Amniotic stem cell (primary cell): Measurements from ENCODE around the gene LINGO4.

ENCODE experiments used
- DNase-seq: peaks from one replicate; lab custom pipeline; 2025; lab: John Stamatoyannopoulos, UW

LINGO4 gene

DNA sequence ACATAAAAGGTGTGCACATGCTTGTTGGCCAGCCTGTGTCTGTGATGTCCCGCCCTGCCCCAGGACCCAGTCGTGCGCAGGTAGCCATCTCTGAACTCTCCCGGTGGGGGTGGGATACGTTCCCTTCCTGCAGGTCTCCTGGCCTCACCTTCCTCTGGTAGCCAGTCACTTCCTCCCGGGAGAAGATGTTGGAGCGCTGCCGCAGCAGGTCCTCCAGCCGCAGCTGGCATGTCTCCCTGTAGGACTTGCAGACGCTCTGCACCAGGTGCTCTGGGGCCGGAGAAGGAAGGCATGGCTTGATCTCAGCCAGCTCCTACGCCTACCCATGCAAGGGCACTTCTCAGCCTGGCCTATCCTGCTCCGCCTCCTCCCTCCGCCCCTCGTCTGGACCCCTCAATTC lies 9.2 kb upstream of the LINGO4 start:
- no peak for DNase-seq

DNA sequence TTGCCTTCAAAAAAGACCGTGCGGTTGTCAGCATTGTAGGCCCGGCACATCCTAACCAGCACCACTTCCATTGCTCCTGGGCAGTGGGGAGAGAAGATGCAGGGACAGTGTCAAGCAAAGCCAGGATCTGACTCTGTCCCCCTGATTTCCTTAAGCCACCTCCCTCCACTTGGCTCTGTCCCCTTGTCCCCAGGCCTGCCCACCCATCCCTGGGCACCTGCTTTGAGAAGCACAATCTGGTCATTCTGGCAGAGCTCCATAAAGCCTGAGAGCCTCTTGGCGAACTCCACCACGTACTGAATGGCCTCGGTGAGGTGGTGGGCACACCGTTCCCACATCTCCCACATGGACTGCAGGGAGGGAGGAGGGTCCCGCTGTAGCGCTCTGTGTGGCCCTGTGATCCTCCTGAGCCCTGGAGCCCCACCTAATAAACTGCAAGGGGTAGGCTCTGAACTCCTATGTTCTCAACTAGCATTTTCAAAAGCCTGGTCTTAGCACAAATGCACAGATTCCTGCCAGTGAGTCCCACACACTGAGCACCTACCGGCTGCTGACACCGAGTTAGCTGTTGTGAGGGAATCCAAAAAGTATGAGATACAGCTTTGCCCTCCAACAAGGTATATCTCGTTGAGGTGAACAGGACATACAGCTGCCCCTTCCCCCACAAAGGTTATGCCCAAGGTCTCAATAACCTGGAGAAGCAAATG lies 8.2 kb upstream of the LINGO4 start:
- DNase-seq, result no peak

DNA sequence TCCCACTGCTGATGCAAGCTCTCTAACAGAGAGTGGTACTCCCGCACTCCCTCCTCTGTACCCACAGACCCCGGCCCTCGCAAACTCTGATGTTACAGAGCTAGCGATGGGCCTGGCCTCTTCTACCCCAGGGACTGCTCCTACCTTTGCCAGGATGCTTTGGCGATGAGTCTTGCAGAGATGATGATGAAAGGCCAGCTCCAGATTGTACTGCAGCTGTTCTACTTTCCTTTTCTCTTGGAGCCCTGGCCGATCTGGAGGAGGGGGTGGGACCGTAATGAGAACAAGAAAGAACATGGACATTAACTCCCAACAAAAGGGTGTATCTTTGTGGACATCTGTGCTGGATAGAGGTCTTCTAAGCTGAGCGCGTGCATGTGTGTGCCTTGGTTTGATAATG lies 6.0 kb upstream of the LINGO4 start:
- DNase-seq, result no peak

DNA sequence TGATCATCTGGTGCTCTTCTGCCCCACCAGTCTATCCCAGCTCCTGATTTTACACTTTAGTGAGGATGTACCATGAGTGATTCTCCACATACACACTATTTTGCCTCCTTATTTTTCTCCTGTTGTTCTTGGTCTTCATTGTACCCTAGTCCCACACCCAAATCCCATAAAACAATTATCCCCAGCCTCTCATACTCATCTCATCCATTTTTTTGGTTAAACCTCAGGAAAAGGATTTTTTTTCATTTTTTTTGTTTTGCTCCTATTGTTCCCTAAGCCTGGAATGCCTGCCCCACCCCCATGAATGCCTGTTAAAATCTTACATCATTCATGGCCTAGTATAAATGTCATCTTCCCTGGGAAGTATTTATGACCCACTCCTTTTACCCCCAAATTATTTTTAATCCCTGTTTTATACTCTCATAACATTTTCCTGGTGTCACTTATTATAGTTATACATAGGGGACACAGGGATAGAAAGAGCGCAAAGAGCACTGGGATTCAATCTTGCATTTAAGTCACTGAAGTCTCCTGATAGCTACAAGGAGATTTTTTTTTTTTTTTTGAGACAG lies 4.9 kb upstream of the LINGO4 start:
- DNase-seq, result no peak

DNA sequence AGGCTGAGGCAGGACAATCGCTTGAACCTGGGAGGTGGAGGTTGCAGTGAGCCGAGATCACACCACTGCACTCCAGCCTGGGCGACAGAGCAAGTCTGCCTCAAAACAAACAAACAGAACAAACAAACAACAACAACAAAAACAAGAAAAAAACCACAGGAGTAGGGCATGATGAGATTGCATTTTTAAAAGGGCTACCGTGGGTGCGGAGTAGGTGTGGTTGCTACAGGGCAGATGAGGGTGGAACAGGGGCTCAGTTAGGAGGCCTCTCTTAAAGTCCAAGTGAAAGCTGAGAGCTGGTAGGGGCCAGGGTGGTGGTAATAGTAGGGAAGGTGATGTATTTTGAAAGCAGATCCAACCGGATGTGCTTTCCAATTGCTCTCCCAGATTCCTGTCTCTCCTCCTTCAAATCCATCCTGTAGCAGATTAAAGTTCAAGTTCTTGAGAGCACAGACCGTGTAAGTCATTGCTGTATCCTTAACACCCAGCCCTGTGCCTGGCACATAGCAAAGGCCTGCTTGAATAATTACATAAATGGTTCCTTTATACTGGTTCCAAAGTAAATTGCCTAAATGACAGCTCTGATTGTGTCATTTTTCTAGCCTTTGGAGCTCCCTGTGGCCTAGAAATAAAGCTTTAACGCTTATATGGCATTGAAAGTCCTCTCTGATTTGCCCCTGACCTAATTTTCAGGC lies 4.2 kb upstream of the LINGO4 start:
- DNase-seq, result no peak

DNA sequence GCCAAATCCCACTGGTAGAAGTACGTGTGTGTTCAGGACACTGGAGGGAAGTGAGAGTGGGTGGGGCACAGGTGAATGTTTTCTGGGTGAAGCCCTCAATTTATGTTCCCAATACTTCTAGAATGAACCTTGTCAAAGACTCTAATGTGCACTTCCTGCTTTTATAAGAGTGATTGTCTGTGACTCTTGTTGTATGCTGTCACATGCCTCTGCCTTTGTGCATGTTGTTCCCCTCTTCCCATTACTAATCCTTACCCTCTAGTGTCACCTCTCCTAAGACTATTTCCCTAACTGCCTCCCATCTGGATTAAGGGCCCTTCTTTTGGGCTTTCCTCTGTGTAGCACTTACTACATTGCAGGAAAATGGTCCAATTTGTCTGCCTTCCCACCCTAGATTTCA lies 2.5 kb upstream of the LINGO4 start:
- no peak for DNase-seq

DNA sequence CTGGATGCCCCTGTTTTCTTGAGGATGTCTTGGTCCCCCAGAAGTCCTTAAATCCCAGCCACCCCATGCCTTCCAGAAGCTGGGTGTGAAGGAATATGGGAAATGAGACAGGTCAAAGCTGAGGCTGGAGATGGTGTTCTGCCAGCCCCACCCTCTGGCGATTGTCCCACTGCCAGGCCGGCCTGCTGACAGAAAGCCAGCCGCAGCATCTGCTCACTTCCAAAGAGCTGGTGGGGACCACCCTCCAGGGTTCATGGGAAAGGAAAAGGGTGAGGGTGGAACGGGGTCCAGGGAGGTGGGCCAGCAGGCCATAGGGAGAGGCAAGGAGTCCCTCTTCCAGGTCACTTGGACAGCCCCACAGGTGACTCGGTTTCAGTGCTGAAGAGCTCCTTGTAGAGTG lies 1.9 kb upstream of the LINGO4 start:
- no peak for DNase-seq

DNA sequence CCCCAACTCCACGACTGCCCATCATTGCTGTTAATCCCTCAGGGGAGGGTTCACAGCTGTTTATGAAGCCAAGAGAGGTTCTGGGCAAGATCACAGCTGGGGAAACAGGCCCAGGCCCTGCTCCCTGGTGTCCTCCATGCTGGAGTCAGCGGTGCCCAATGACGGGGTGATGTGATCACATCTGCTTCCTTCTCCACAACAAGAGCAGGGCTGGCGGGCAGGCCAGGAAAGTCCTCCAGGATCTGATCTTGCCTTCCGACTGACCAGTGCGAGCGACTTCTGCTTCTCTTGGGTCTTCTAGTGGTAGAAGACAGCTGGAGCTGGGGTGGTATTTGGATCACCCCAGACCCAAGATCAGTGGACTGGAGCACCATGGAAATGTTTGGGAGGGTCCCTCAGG lies 951 bp upstream of the LINGO4 start:
- DNase-seq, result no peak

DNA sequence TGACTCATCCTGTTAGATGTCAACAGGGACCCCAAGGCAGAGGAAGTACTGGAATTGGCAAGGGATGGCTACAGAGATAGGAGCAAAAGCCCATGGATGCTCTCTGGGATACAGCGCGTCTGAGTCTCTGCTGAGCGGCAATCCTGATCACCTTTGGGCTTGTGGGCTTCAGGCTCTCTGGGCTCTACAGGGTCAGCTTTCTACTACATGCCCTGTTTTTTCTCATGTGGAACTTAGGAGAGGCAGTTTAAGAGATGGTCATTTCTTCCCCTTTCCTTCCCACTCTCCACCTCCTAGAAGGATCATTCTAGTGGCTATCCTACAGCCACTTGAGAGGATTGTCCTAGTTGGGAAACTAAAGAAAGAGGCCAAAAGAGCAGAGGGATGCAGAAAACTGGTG lies 1.3 kb downstream of the LINGO4 start:
- no peak for DNase-seq

DNA sequence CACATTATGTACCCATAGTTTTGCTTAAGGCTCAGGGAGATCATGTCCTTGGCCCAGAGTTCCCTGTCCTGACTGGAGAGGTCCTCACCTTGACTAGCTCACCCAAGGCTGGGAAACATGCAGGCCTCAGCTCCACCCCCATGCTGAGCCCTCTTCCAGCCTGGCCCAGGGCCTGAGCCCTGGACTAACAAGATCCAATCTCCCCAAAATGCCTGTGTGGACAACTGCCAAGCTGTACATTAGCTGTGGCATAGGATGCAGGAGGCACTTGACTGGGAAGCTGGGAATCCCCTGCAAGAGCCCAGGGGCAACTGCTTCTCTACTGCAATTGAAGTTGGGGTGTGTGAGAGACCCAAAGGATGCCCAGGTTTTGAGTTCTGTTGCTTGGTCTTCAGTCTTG lies 2.1 kb downstream of the LINGO4 start:
- no peak for DNase-seq

DNA sequence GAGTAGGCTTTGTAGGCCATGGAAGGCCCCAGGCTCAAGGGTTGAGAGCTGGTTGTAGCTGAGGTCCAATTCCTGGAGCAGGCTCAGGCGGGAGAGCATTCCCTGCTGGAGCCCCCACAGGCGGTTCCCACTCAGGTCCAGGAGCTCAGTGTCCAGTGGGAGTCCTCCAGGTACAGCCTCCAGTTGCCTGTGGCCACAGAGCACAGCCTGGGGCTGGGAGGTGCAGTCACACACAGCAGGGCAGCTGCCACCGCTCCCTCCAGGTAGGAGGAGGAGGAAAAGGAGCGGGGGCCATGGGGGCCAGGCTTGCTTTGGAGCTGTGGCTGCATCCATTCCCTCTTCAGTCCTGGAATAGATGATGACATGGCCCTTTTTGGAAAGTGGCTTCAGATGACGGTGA lies 2.8 kb downstream of the LINGO4 start:
- DNase-seq, result no peak

DNA sequence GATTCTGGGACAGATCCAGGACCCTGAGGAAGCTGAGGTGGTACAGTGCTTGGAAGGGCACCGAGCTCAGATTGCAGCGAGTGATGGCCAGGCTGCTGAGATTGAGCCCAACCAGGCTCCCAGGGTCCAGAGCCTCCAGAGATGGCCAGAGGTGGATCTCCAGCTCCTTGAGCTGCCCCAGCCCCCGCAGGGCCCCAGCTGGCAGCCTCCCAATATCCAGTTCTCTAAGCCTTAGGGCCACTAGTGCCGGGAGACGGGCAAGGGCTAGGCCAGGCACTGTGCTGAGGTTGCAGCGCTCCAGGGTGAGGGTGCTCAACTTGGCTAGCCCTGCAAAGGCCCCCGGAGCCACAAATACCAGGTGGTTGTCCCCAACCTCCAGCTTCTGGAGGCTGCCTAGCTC lies 3.4 kb downstream of the LINGO4 start:
- DNase-seq, result no peak

DNA sequence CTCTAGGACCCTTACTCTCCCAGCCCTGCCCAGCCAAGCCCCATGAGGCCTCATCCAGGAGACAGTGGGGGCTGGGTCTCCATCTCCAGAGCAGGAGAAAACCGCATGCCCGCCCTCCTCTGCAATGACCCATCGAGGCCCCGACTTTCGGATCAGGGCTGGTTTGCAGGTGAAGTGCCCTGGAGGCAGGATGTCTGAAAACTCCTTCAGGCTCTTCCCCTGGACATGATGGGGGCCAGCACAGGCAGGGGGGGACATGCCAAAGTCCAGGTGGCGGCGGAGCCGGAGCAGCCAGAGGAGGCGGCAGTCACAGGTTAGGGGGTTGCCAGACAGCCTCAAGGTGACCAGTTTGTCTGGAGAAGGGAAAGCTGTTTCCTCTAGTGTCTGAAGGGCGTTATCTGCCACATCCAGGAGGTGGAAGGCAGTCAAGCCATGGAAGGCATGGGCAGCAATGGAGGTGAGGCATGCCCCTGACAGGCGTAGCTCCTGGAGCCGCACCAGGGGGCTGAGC lies 3.9 kb downstream of the LINGO4 start:
- DNase-seq, result no peak

DNA sequence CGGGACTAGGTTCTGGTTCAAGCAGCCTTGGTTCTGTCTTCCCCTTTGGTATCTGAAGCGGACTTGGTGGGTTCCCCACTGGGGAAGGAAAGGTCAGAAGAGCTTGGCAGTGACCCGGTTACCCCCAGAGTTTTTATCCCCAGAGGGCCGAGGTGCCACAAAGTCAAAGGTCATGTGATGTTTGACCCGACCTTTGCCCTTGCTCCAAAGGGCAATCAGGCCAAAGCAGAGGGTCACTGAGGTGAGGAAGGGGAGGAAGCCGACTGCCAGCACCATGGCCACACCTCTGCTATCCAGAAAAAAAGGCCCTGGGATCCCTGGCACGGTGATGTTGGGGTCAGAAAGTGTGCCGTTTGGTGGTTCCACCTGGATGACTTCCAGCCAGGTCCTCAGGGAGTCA lies 4.4 kb downstream of the LINGO4 start:
- no peak for DNase-seq

DNA sequence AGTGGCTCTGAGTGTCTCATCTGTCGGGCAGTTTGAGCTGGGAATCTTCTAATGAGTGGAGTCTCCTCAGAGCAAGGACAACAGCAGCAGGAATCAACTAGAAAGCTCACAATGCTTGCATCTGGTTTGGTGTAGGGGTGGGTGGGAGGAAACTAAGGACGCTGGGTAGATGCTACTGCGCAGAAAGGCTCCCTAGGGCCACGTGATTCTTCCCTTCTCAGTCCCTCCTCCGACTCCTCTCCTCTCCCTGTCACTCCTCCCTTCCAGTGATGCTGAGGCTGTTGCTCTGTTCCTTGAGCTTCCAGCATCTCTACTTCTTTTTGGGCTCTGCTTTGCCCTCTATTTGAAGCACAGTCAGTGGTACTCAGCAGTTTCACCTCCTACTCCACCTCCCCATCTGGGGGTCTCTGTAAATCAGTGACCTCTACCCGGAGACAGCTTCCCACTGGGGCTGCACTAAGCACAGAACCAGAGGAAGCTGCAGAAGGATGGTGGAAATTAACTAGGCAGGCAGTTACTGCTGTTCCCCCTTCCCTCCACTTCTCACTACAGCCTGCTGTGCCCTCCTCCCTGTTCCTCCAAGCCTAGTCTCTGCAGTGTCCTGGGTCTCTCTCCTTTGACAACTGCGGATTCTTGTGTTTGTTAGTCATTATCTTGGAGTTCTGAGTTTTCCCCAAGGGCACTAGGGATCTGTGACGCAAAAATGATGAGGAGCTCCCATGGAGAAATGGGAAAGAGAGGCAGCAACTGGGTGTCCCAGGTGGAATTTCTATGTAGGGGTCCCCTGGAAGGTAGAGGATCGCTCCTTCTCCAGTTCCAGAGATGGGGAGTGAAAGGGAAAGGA lies 5.8 kb downstream of the LINGO4 start:
- DNase-seq, result no peak

DNA sequence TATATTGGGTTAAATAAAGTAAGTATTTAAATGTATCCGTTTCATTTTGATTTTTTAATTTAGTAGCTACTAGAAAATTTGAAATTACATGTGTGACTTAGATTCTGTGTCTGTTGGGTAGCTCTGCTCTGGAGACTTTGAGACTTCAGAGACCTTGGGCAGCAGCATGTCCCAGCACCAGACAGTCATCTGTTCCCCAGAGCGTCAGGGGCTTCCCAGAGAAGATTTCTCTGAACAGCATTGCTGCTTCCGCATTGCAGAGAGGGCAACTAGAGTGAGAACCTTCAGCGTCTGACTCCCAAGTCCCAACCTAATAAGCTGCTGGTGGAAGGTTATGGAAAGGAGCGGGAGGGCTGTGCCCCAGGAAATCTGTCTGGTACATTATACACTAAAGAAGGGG lies 6.6 kb downstream of the LINGO4 start:
- DNase-seq, result no peak

DNA sequence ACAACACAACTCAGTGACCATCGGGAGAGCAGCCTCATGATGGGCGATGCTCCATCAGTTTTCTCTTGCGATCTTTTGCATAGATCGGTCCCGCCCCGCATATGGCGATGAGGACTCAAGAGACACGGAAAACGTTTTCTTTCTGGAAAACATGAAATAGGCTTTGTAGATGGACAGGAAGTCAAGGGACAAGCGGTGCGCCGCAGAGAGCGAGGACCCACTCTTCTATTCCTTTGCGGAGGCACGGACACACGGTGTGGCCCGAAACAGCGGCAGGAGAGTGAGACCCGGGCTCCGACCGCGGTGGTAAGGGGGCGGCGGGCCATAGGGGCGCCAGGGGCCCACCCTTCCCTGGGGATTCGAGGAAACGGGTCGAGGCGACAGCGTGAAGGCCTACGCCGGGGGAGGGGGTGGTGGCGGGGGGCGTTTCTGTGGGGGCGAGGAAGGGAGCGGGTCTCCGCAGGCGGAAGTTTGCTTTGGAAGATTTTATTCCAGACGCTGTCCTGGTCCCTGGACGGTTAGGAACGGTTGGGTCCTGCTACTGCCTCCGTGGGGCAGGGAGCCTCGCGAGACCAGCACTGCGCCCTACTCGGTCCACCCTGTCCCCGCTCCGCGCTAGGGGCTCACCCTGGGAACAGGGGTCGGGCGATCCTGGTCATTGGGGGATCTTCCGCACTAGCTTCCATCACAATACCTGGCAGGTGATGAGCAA lies 14.1 kb downstream of the LINGO4 start:
- no peak for DNase-seq

DNA sequence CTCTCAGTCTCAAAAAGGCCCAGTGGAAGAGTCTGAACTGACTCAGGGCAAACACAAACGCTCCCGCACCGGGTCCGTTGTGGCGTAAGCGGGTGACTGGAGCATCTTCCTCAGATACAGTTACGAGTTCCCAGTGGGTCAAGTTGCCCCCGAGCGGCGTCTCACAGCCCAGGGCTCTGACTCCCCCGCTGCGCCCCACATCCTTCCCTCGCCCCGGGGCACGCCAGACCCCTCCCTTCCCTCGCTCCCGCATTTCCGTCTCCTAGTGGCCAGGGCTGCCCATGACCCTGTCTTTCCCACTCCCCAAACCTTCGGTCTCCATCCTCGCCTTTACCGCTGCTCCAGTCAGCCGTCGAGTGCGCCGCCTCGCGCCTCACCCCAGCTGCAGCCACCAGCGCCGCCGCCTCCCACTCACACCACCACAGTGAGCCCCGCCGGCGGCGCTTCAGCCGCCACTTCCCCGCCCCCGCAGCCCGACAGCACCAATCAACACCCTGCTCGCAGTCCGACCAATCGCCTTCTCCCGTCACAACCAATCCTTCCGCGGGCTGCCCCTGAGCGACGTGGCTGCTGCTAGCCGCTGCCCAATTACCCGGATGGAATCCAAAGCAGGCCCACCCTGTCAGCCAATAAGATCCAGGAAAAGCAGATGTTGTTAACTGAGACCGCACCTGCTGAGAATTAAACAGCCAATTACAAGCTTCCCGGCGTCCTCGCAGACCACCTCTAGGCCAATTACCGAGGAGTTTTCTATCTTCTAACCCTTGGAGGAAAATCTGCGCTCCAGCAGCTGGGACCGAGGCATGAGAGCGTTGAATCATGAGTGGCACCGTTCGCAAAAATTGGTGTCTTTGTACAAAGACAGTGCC lies 14.9 kb downstream of the LINGO4 start, which contains the start of gene TDRKH:
TDRKH (minus strand) TSS at position 430 of the 869 bp plus-strand sequence. CDS start 7,478 bp downstream, outside the sequence.
- DNase-seq, result peak; percentile 99

DNA sequence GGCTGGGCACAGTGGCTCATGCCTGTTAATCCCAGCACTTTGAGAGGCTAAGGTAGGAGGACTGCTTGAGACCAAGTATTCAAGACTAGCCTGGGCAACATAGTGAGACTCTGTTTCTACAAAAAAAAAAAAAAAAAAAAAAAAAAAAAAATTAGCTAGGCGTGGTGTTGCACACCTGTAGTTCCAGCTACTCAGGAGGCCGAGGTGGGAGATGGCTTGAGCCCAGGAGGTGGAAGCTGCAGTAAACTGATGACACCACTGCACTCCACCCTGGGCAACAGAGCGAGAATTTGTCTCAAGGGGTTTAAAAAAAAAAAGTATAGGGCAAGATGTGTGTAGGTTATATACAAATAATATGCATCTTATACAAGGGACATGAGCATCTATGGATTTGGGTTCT lies 17.5 kb downstream of the LINGO4 start:
- no peak for DNase-seq

DNA sequence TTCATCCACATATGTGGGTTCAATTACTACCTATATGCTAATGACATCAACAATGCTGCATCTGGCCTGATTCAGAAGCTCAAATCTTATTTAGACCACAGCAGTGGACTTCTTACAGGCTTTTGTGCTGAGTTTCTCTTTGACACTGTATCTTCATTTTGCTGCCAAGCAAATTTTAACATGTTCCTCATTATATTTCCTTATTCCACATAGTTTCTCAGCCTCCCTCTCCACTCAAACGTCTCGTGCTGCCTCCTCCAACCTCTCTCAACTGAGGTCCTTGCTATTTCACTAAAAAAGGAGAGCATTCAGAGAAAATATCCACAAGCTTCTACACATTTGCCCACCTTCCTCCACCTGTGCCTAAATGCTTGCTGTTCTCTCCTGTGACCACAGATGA lies 21.4 kb downstream of the LINGO4 start:
- DNase-seq, result no peak

DNA sequence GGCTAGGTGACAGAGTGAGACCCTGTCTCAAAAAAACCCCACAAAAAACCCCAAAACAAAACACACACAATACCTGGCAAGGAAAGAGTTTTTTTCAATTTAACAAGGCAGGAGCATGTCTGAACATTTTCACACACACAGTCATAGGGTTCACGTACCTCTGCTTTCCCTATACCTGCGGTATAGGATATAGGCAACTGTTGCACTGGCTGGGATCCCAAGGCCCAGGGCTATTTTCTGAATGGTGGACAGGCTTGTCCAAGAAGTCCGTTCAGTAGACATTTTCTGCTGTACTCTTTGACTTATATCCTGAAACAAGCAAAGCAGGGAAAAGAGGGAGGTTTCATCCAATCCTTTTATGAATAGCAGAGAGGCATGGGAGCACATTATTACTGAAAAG lies 22.5 kb downstream of the LINGO4 start:
- no peak for DNase-seq
